Pancreas (tissue), 10 donors: ENCODE data around the gene CDK4. TPM values are rescaled to one million over a fixed set of nuclear protein-coding genes. Genes with fewer than 3 reads are reported as not detected.

Experiments
- ATAC-seq, 4 donors: fragments of 200-7000 bp; cut with Tn5 transposase; one replicate each; pipeline versions ENCODE4 v1.8.0 to v1.9.1; 2020; ENCODE audit warnings: mild to moderate bottlenecking in 4 of 4, moderate library complexity in 4 of 4
- DNase-seq, 6 donors: peaks; one replicate each; pipeline ENCODE4 v3.0.0-alpha.2; 2020
- FAIRE-seq: peaks from 2 replicates; lab custom pipeline; 2012; peaks lifted over from hg19 to GRCh38; lab: Jason Lieb, UNC
- H3K27ac ChIP-seq, 4 donors: fragments of 200-600 bp; sonication (generic); 1 replicate in 3 of 4; 2 replicates in 1 of 4; pipeline versions ENCODE4 v1.5.0 to v1.8.0; 2020
- H3K27me3 ChIP-seq, 4 donors: fragments of 200-600 bp; one replicate each; pipeline ENCODE4 v1.8.0; 2021
- H3K36me3 ChIP-seq, 3 donors: fragments of 200-600 bp; sonication (generic) in 1 of 3; one replicate each; pipeline versions ENCODE4 v1.5.0 to v1.8.0; 2020 to 2021
- H3K4me1 ChIP-seq, 3 donors: fragments of 200-600 bp; one replicate each; pipeline ENCODE4 v1.8.0; 2021
- H3K4me3 ChIP-seq, 4 donors: fragments of 200-600 bp; sonication (generic) in 2 of 4; one replicate each; pipeline versions ENCODE4 v1.5.0 to v1.8.0; 2020 to 2021
- H3K9me3 ChIP-seq, 4 donors: fragments of 200-600 bp; one replicate each; pipeline ENCODE4 v1.8.0; 2021
- WGBS, 2 donors: extraction: QIAGEN DNeasy Blood & Tissue Kit; methylation state at CpG; one replicate each; pipeline ENCODE4 v1.1.7; 2013; 5-methylcytosine and 5-hydroxymethylcytosine counted together
- intact Hi-C, 3 donors: fragments of 100-400 bp; cut with DNase I; formaldehyde crosslinking; loops; one replicate each; pipeline versions ENCODE4 v1.11.1 to v1.14.2; 2022
- polyA plus RNA-seq, 2 donors: library from polyadenylated mRNA; stranded (reverse); fragments of 200-250 nt; gene quantifications; one replicate each; pipeline ENCODE4 v1.2.3, GENCODE V29; 2013
- total RNA-seq, 6 donors: library from RNA; stranded (reverse); fragmentation: NEBNext Ultra II Directional in 4 of 6; extraction: Animal tissue kit (Norgen Biotek cat#: 25700) in 4 of 6; gene quantifications; one replicate each; pipeline versions ENCODE4 v1.2.1 to v1.2.4, GENCODE V29; 2021 to 2023
- TF ChIP-seq, protein P1 (sequence below), 4 donors: fragments of 200-600 bp; sonication (generic) in 3 of 4; IDR thresholded peaks; one replicate each; pipeline versions ENCODE4 v1.5.0 to v1.8.0; 2021; ENCODE audit warnings: antibody characterized with exemption in 4 of 4
- donor health status: healthy with polysubstance abuse.
- donor health status: DM: no; HTN: no; CAD: no; lungs with moderate emphysema.
- donor health status: DM: no; HTN: no; CAD: no.
- donor health status: control.
- donor health status: control.
- donor health status: Bipolar disorder and iron deficiency.
- donor health status: DM: yes; HTN: yes; CAD: no.
- donor health status: DM: no; HTN: no; CAD: no.
- donor health status: DM: no; HTN: no; CAD: no.
- donor health status: DM: yes; HTN: yes; CAD: no.

Gene CDK4
- total and polyA plus RNA-seq, 8 donors: 26.7 to 48.5 (median 40.3) TPM

DNA sequence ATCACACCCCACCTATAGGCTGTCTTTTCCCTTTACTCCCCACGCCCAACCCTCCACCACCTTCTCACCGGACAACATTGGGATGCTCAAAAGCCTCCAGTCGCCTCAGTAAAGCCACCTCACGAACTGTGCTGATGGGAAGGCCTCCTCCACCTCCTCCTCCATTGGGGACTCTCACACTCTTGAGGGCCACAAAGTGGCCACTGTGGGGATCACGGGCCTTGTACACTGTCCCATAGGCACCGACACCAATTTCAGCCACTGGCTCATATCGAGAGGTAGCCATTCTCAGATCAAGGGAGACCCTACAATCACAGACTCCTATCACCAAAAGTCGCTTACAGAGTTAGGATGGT, 700 bp downstream of the CDK4 start:
- 10 to 15% methylated on average over 8 of the region's 8 CpGs for WGBS, 2 donors
- Histone ChIP-seq H3K4me1 (peaks cover 0 to 13% (median 12%) of the 10 kb centered on the region in 3 donors), H3K4me3 (peak overlapping the region; percentile 31 to 77 (median 74)), H3K36me3 (peaks cover 0 to 25% (median 14%) of the 10 kb centered on the region in 3 donors), H3K27ac (peak overlapping the region in 3 of 4 donors; percentile 74 to 89 (median 78)), H3K9me3 (no peaks in the 10 kb centered on the region), H3K27me3 (no peaks in the 10 kb centered on the region)
- ATAC-seq (no peak), FAIRE-seq (no peak), DNase-seq (peak in 1 of 6 donors; percentile 36)
- TF ChIP-seq, protein P1, sequence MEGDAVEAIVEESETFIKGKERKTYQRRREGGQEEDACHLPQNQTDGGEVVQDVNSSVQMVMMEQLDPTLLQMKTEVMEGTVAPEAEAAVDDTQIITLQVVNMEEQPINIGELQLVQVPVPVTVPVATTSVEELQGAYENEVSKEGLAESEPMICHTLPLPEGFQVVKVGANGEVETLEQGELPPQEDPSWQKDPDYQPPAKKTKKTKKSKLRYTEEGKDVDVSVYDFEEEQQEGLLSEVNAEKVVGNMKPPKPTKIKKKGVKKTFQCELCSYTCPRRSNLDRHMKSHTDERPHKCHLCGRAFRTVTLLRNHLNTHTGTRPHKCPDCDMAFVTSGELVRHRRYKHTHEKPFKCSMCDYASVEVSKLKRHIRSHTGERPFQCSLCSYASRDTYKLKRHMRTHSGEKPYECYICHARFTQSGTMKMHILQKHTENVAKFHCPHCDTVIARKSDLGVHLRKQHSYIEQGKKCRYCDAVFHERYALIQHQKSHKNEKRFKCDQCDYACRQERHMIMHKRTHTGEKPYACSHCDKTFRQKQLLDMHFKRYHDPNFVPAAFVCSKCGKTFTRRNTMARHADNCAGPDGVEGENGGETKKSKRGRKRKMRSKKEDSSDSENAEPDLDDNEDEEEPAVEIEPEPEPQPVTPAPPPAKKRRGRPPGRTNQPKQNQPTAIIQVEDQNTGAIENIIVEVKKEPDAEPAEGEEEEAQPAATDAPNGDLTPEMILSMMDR (IDR thresholded peaks at IDR 0.05): no peak
- intact Hi-C loops: no loop called here

DNA sequence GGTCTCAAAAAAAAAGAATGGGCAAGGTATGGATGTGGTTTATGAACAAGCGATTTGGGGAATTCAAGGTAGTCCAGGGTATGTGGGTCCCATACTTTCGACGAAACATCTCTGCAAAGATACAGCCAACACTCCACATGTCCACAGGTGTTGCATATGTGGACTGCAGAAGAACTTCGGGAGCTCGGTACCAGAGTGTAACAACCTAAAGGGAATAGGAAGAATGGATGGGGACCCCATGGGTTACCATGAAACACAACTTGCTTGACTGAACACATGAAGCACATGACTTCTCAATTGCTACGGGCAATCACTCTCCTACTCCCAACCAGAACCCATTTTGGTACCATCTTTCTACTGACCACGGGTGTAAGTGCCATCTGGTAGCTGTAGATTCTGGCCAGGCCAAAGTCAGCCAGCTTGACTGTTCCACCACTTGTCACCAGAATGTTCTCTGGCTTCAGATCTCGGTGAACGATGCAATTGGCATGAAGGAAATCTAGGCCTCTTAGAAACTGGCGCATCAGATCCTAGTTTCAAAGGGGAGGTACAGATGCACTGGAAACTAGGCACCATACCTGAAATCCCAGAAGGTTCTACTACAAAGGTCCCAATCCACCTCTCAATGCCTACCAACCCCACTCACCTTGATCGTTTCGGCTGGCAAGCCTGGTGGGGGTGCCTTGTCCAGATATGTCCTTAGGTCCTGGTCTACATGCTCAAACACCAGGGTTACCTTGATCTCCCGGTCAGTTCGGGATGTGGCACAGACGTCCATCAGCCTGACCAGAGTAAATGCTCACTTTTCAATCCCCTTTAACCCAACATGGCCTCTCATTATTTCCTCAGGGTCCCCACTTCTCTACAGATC, 1.3 kb downstream of the CDK4 start:
- no peak for FAIRE-seq
- intact Hi-C loops: no loop called here
- peak overlapping the region in 3 of 4 donors; percentile 73 to 77 (median 74) for H3K4me3 ChIP-seq
- ATAC-seq: no peak
- peak overlapping the region in 2 of 4 donors; percentile 74 to 89 for H3K27ac ChIP-seq
- H3K36me3 ChIP-seq: peaks cover 0 to 25% (median 14%) of the 10 kb centered on the region in 3 donors
- WGBS, 2 donors: 83% methylated on average over 15 of the region's 15 CpGs
- peaks cover 0 to 14% (median 9%) of the 10 kb centered on the region in 3 donors for H3K4me1 ChIP-seq
- H3K9me3 ChIP-seq: no peaks in the 10 kb centered on the region
- H3K27me3 ChIP-seq: no peaks in the 10 kb centered on the region
- TF ChIP-seq, protein P1 (IDR thresholded peaks at IDR 0.05): no peak
- DNase-seq: no peak

DNA sequence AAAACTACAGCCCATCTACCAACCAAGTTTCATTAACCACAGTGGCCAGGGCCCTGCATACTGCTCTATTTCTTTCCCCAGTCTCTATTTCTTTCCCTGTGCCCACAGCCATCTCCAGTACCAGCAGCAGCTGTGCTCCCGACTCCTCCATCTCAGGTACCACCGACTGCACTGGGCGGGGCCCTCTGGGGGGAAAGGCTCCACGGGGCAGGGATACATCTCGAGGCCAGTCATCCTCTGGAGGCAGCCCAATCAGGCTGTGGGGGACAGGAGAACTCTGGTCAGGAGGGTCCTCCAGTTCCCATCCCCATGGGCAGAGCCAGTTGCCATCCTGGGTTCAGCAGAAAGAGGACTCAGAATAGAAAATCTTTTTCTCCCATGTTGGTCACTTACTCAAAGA, 3.0 kb downstream of the CDK4 start:
- Histone ChIP-seq H3K4me1 (peaks cover 0 to 18% (median 9%) of the 10 kb centered on the region in 3 donors), H3K9me3 (no peaks in the 10 kb centered on the region), H3K36me3 (peaks cover 0 to 25% (median 14%) of the 10 kb centered on the region in 3 donors), H3K27ac (no peak overlapping the region), H3K4me3 (no peak overlapping the region), H3K27me3 (no peaks in the 10 kb centered on the region)
- ATAC-seq (no peak), DNase-seq (no peak), FAIRE-seq (no peak)
- intact Hi-C loops: no loop called here
- TF ChIP-seq, protein P1 (IDR thresholded peaks at IDR 0.05): no peak
- 89 to 92% methylated on average over 5 of the region's 5 CpGs for WGBS, 2 donors

DNA sequence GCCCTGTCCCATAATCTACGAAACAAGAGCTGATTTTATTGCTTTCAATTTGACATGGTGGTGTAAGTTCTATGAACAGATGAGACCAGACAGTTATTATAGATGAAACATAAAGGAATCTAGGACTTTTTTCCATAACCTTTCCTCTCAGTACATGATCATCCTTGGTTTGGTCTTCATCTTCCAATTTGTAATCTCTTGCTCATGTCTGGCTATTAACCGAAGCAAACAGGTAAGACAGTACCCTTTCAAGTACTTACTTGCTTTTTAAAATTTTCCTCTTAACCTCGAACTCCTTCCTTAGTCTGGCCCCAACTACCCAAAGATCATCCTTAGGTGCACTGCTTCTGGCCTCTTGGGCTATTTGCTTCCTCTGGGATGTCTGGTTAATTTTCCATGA, 6.1 kb downstream of the CDK4 start:
- Histone ChIP-seq H3K4me3 (peak overlapping the region in 1 of 4 donors; percentile 65), H3K27ac (no peak overlapping the region), H3K27me3 (no peaks in the 10 kb centered on the region), H3K9me3 (no peaks in the 10 kb centered on the region), H3K36me3 (peaks cover 0 to 25% (median 14%) of the 10 kb centered on the region in 3 donors), H3K4me1 (peaks cover 0 to 10% (median 0%) of the 10 kb centered on the region in 3 donors)
- ATAC-seq (no peak), DNase-seq (no peak), FAIRE-seq (no peak)
- TF ChIP-seq, protein P1 (IDR thresholded peaks at IDR 0.05): no peak
- 73 to 87% methylated on average over 3 of the region's 3 CpGs for WGBS, 2 donors
- intact Hi-C loops: no loop called here
